Peyer's patch (tissue), 4 donors: Measurements from ENCODE around the gene CTBP2. TPM values are rescaled to one million over a fixed set of nuclear protein-coding genes. Genes with fewer than 3 reads are reported as not detected.
A peak's percentile ranks its signal among the peaks of the same experiment; 100 is the strongest.
"Not testable (repeated sequence)": the region's sequence is repeated elsewhere in the genome, so short reads cannot be mapped to it uniquely, and the experiment has no call there.

ENCODE experiments used
- DNase-seq, 3 donors: peaks; one replicate each; pipeline ENCODE4 v3.0.0-alpha.2; 2017 to 2019
- H3K27ac ChIP-seq, 4 donors: fragments of 200-600 bp; sonication (generic); one replicate each; pipeline ENCODE4 v1.5.1; 2016 to 2019
- H3K27me3 ChIP-seq, 2 donors: fragments of 200-600 bp; sonication (generic); one replicate each; pipeline ENCODE4 v1.5.1; 2019
- H3K36me3 ChIP-seq, 3 donors: fragments of 200-600 bp; sonication (generic); one replicate each; pipeline ENCODE4 v1.5.1; 2016 to 2019
- H3K4me1 ChIP-seq, 4 donors: fragments of 200-600 bp; sonication (generic); one replicate each; pipeline ENCODE4 v1.5.1; 2016 to 2019
- H3K4me3 ChIP-seq, 4 donors: fragments of 200-600 bp; sonication (generic); 1 replicate in 3 of 4; 2 replicates in 1 of 4; pipeline ENCODE4 v1.5.1; 2016 to 2019; ENCODE audit warnings: mild to moderate bottlenecking in 1 of 4
- H3K9me3 ChIP-seq, 4 donors: fragments of 200-600 bp; sonication (generic); one replicate each; pipeline ENCODE4 v1.5.1; 2016 to 2019; ENCODE audit warnings: mild to moderate bottlenecking in 1 of 4
- POLR2A ChIP-seq, 2 donors: fragments of 450-650 bp; IDR thresholded peaks; one replicate each; pipeline ENCODE4 v1.5.1; 2017; ENCODE audit warnings: antibody characterized with exemption in 2 of 2, mild to moderate bottlenecking in 2 of 2, moderate library complexity in 2 of 2
- total RNA-seq, 4 donors: library from RNA; depleted of rRNA; stranded (reverse); fragments of >200 nt; gene quantifications; one replicate each; pipeline ENCODE4 v1.1.0, GENCODE V29; 2016
- TF ChIP-seq, protein P1 (sequence below), 6 experiments: fragments of 450-650 bp in 4 of 6; fragments of 200-600 bp in 2 of 6; sonication (generic) in 1 of 6; IDR thresholded peaks; one replicate each; pipeline ENCODE4 v1.5.1; 2017 to 2019; ENCODE audit warnings: antibody characterized with exemption in 6 of 6, mild to moderate bottlenecking in 3 of 6, moderate library complexity in 1 of 6

Gene CTBP2
- total RNA-seq, 4 donors from 2014 or later: 53.6 to 83.8 (median 64.7) TPM

DNA sequence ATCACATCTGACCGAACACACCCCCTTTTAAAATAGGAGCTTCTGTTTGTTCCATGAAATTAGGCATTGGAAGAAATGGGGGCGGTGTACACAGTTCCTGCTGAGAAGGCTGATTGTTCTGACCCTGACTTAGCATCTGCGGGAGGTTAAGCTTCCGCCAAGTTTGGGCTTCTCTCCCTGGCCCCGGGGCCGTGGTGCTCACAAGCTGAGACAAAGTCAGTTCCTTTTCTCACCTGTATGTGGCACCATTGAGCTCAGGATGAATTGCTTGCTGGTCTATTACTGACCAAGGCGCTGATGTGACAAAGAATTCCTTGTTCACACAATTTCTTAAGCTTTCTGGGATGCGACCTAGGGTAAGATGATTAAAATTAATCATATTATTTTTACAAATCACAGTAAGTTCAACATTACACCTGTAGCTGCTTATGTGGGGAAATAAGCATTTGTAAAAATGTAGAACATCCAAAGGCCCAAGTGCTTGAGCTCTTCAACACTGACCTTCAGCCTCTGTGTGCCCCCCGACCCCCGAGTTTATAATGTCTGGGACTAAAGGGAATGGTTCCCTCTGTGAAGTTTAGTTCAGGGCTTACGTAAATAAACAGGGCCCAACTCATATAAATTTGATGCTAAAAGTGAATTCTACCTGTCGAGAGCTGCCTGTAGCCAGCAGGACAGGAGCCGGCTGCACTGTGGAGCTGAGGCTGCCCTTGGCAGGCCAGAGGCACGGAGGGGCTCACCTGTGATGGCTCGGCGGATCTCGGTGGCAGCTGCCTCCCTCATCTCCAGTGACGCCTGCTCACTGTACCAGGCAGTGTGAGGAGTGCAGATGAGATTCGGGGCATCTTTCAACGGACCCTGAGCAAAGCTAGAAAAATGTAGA, 167.7 kb downstream of the CTBP2 start:
- DNase-seq: peak in 2 of 3 donors; percentile 36 to 69
- no peak for TF ChIP-seq POLR2A (IDR thresholded peaks at IDR 0.05)
- TF ChIP-seq, protein P1, sequence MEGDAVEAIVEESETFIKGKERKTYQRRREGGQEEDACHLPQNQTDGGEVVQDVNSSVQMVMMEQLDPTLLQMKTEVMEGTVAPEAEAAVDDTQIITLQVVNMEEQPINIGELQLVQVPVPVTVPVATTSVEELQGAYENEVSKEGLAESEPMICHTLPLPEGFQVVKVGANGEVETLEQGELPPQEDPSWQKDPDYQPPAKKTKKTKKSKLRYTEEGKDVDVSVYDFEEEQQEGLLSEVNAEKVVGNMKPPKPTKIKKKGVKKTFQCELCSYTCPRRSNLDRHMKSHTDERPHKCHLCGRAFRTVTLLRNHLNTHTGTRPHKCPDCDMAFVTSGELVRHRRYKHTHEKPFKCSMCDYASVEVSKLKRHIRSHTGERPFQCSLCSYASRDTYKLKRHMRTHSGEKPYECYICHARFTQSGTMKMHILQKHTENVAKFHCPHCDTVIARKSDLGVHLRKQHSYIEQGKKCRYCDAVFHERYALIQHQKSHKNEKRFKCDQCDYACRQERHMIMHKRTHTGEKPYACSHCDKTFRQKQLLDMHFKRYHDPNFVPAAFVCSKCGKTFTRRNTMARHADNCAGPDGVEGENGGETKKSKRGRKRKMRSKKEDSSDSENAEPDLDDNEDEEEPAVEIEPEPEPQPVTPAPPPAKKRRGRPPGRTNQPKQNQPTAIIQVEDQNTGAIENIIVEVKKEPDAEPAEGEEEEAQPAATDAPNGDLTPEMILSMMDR (IDR thresholded peaks at IDR 0.05): peak in 5 of 6 experiments; percentile 52 to 77 (median 68)
- Histone ChIP-seq H3K27ac (no peak overlapping the region), H3K36me3 (peaks cover 0 to 90% (median 0%) of the 10 kb centered on the region in 3 donors), H3K4me1 (no peaks in the 10 kb centered on the region), H3K27me3 (no peaks in the 10 kb centered on the region), H3K9me3 (no peaks in the 10 kb centered on the region), H3K4me3 (no peak overlapping the region)

DNA sequence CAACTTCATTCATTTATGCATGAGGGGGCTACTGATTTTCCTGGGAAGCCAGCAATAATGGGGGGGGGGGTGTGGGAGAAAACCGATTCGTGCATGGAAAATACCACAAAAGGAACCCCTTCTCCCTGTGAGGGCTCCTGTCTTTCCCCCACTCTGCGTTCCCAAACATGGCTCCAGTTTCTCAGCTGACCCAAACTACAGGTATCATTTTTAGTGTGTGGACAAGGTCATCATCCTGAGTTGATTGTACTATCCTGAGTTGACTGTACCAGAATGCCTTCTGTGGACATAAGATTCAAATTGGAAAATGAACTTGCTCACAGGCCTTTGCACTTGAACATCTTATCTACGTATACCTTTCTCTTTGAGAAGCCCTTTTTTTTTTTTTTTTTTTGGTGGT, 168.5 kb downstream of the CTBP2 start:
- TF ChIP-seq, protein P1 (IDR thresholded peaks at IDR 0.05): no peak
- TF ChIP-seq POLR2A (IDR thresholded peaks at IDR 0.05): no peak
- Histone ChIP-seq H3K9me3 (no peaks in the 10 kb centered on the region), H3K4me3 (no peak overlapping the region), H3K4me1 (no peaks in the 10 kb centered on the region), H3K27me3 (no peaks in the 10 kb centered on the region), H3K36me3 (peaks cover 0 to 83% (median 0%) of the 10 kb centered on the region in 3 donors), H3K27ac (no peak overlapping the region)
- DNase-seq: no peak

DNA sequence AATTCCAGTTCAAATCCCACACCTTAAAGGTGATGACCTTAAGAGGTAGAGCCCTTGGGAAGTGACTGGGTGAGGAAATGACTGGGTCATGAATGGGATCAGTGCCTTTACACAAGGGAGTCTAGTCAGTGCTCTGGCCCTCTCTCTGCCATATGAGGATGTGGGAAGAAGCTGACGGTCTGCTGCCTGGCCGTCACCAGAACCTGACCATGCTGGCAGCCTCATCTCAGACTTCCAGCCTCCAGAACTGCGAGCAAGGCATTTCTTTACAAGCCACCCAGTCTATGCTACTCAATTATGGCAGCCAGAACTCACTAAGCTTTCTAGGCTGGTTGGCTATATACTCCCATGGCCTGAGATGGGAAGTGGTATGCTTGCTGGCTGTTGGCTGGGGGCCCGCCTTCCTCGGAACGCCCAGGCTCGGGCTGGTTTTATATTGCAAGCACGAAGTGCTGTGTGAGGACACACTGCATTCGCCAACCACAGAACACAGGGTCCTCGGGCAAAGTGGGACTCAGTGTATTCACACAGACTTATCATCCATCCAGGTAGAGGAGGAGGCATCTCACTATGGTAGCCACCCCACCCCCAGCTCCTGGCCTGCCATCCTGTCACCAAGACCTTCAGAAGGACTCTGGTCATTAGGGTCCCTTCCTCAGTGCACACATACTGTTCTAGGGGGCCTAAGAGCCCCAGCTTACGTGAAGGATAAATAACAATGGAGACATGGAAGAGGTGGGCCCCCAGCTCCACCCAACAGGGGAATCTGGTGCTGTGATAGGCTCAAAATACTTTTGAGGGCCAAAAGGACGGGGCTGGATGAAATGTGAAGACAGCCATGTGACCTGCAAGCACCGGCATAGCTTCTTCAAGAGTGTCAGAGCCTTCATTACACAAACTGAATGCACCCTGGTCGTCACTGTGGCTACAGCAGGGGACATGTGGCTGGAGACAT, 169.4 kb downstream of the CTBP2 start:
- TF ChIP-seq POLR2A (IDR thresholded peaks at IDR 0.05): no peak
- TF ChIP-seq, protein P1 (IDR thresholded peaks at IDR 0.05): no peak
- peaks cover 0 to 81% (median 0%) of the 10 kb centered on the region in 3 donors for H3K36me3 ChIP-seq
- H3K4me3 ChIP-seq: no peak overlapping the region
- H3K27ac ChIP-seq: no peak overlapping the region
- no peaks in the 10 kb centered on the region for H3K4me1 ChIP-seq
- H3K9me3 ChIP-seq: no peaks in the 10 kb centered on the region
- DNase-seq: no peak
- H3K27me3 ChIP-seq: no peaks in the 10 kb centered on the region

DNA sequence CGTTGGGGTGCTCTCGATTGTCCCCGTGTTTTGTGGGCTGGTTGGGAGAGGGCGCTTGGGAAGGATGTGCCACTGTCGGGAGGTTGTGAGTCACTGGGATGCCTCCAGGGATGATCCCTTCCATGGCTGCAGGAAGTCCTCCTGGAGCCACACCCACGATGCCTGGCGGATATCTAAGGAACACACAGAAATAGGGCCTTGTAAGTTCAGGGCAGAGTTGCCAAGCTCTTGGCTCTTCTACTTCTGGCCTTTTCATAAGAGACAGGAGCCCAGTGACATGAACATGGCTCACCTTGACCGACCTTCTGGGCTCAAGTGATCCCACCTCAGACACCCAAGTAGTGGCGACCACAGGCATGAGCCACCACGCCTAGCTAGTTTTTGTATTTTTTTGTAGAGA, 170.8 kb downstream of the CTBP2 start:
- TF ChIP-seq, protein P1 (IDR thresholded peaks at IDR 0.05): no peak
- no peak for TF ChIP-seq POLR2A (IDR thresholded peaks at IDR 0.05)
- H3K27me3 ChIP-seq: no peaks in the 10 kb centered on the region
- H3K4me1 ChIP-seq: no peaks in the 10 kb centered on the region
- H3K4me3 ChIP-seq: no peak overlapping the region
- H3K9me3 ChIP-seq: no peaks in the 10 kb centered on the region
- no peak overlapping the region for H3K27ac ChIP-seq
- DNase-seq: peak in 1 of 3 donors; percentile 46
- H3K36me3 ChIP-seq: peaks cover 0 to 82% (median 0%) of the 10 kb centered on the region in 3 donors

DNA sequence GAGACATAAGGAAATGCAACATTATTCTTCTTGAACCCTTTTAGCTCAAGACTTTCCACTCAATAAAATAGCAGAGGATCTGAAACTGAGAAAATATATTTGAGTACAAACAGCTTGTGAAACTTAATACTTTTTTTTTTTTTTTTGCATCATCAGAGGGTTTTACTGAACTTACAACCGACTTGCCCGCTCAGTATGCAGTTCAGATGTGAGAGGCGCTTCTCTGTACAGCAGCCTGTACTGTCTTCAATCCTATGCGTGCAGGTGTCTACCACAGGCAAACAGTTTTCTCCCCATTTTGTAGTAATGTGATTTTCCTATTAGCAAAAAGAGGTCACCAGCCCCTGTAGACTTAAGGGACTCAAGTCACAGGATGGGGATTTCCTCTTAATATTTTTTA, 171.6 kb downstream of the CTBP2 start:
- not testable (repeated sequence) for H3K4me1 ChIP-seq, H3K9me3 ChIP-seq, H3K27ac ChIP-seq, H3K27me3 ChIP-seq, DNase-seq, H3K4me3 ChIP-seq
- H3K36me3 ChIP-seq: peaks cover 0 to 81% (median 0%) of the 10 kb centered on the region in 3 donors
